AML-193 (cell line): ENCODE results near the gene EBPL.

Experiments used
- DNase-seq, 2 experiments: peaks; one replicate each; lab custom pipeline; 2025; lab: John Stamatoyannopoulos, UW

Gene EBPL

DNA sequence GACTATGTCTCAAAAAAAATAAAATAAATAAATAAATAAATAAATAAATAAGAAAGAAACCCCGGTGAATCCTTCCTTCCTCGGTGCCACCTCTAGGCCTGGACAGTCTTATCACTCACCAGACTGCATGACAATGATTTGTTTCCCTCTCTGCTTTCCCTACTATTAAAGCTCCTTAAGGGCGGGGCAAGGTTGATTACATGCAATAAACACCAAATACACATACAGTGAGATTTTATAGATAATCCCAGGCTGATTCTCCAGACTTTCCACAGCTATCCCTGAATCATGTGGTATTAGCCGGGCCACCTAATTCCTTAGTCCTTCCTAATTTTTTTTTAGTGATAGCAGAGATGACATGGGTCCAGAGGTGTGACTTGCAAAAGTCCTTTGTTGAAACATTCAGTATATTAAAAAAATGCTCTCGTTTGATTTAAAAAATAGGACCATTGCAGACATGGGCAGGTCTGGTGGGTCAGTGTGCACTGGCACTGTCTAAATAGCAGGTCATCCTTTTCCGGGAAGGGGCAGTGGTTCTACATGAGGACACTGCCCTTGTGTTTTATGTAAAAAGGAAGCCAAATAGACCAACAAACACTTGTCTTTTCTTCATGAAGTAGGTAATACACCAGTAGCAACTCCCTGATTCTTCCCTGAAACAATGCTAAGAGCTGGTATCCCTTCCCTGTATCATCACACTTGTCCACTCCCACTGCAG is 14.5 kb downstream of the EBPL start:
- DNase-seq: no peak

DNA sequence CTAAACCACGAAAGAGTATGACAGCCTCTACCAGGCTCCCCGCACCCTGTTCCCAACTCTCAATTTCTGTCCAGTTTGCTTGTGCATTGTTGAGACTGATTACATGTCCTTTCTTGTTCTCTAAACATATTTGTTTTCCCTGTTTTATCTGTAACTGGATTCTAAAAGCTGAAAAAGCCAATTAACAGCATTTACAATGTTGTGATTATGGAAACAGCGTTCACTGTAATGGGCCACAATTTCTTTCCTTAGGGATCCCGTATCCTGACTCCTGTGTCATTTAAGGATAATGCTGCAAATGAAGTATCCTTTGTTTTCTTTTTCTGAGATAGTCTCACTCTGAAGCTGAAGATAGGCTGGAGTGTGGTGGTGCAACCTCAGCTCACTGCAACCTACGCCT is 20.5 kb downstream of the EBPL start:
- no peak for DNase-seq

DNA sequence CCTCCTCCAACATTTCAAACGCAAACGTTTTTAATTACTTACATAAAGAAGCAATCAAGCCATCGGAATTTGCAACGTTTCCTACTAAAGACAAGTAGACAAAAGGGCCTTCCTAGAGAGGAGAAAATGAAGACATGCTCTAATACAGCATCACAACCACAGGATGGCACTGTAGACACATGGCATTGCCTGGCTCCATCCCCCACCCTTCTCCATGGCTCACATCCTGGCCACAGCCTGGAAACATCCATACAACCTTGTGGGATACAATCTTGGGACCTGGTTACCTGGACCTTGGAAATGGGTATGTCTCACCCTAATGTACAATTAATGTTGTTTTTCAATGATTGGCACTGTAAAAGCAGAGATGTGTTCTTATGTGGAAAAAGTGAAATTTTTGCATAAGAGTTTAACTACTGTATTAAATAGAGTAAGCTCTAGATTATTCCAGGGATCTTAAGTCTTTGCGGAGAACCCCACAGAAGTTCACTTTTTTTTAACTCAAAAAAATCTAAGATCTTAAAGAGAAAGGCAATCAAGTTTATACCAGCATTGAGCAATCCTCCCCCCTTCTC is 21.5 kb downstream of the EBPL start:
- DNase-seq: peak; percentile 49 to 77

DNA sequence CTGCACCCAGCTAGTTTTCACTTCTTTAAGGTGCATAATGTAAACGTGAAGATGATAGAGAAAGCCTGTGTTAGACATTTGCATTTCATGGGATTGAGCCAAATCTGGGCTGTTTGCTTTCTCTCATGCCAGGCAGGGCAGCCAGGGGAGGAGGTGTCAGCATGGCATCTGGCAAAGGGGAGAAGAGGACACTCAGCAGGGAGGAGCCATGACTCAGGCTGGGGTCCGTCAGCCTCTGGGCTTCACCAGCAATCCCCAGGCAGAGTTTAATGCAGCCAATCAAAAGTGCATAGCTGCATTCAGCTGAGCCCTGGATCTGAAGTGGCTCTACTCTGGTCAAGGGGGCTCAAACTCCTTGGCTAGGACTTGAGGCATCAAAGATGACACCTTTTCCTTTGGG is 23.5 kb downstream of the EBPL start:
- DNase-seq: no peak

DNA sequence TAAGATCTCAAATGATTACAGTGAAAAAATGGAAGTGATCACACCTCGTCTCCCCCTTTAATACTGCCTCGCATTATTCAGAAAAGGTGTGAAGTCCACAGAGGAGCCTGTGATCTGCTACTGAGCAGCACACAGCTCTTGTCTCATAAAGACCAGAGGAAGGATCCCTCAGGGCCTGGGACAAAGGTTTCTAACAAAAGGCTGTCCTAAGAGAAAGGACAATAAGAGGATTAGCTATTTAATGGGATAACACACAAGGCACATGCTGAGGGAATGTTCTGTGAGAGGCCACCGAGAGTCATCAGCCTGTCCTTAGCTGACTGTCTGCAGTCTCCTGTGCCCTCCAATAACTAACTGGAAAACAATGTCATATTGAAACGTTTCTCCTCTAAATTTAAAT is 26.7 kb downstream of the EBPL start:
- no peak for DNase-seq

DNA sequence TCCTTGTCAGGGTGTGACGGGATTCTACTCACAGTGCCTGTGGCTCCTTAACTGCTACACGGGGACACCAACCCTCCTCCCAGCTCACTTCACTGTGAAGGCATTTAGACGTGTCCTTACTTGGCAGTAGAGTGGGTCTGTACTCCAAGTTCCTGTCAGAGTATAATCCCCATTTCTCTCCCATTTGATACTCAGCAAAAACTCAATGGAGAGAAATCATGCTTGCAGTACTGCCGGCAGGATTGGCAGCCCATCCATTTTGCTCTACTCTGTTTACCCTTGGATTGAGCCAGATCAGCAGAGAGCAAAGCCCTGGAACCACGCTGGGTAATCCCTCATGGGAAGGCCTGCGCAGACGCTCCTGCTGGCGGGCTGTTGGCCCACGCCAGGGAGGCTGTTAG is 34.0 kb downstream of the EBPL start:
- no peak for DNase-seq

DNA sequence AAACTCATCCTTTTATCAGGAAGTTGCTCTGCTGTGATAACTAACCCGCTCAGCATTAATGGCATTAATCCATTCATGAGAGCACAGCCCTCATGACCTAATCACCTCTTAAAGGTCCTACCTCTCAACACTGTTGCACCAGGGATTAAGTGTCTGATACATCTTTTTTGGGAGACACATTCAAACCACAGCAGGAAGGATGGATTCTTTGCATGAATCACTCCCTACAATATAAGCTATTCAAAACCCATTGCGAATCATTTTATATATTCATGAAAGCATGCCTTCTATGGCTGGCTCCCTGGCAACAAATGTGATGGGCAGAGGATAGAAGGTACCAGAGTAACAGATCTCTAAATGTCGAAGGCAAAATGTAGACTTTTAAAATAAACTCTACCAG is 35.4 kb downstream of the EBPL start:
- no peak for DNase-seq

DNA sequence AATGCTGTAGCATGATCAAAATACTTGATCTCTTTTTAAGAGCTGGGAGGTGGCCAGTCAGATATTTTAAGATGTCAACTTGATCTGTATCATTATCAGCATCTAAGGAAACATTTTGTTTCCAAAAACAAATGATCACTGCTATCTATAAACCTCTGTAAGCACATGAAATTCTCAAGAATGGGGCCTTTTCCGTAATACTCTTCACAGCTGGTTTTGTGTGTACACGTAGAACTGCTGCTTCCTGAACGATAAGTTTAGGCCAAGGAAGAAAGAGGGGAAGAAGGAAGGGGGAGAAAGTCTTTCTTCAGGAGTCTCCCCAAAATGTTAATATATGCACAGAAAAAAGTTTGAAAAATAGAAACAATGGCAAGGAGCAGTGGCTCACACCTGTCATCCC is 37.3 kb downstream of the EBPL start:
- DNase-seq: no peak

DNA sequence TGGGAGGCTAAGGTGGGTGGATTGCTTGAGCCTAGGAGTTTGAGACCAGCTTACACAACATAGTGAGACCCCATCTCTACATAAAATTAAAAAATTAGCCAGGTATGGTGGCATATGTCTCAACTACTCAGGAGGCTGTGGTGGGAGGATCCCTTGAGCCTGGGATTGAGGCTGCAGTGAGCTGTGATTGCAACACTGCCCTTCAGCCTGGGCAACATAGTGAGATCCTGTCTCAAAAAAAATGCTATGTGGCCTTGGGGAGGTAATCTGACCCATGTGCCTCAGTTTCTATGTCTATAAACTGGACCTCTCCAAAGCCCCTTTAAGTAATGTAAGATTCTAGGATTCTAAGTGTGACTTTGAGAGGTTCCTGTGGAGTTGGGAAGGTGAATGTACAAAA is 37.8 kb downstream of the EBPL start:
- DNase-seq: no peak

DNA sequence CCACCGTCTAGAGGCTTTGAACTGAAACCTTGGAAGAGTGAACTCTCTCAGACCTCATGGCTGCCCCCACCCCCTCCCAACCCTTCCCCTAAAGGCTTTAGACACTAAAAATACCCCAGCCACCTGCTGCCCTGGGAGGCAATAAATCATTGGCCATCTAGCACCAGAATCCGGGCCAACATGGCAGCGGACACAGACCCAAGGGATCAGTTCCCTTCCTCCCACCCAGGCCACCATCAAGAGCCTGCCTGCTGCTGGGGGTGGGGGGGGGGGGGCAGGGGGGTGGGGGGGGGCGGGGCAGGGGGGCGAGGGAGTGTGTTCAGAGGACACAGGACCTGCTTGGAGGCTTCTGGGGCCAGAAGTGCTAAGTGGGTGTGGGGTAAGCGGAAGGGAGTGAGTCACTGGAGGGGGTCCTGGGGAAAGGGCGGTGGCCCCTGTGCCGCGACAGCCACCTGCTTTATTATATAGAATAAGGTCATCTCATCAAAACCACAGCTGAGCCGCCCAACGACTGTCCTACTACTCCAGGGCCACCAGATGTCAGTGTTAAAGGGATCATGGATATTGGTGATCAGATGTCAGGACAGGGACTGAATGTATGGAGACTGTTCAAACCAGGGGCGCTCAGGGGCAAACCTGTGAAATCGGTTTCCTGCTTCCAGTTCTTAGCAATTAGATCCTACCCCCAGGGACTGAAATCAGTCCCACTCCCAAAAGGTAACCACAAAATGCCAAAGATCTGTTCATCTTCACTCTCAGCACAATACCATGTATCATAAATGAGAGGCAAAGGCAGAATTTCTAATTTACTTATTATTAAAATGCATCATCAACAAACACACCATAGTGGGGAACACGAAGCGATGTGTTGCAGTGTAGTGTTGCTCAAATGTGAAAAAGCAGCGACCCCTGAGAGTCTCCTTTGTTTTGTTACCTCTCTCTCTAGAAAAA is 38.7 kb downstream of the EBPL start:
- DNase-seq: peak; percentile 74 to 76

DNA sequence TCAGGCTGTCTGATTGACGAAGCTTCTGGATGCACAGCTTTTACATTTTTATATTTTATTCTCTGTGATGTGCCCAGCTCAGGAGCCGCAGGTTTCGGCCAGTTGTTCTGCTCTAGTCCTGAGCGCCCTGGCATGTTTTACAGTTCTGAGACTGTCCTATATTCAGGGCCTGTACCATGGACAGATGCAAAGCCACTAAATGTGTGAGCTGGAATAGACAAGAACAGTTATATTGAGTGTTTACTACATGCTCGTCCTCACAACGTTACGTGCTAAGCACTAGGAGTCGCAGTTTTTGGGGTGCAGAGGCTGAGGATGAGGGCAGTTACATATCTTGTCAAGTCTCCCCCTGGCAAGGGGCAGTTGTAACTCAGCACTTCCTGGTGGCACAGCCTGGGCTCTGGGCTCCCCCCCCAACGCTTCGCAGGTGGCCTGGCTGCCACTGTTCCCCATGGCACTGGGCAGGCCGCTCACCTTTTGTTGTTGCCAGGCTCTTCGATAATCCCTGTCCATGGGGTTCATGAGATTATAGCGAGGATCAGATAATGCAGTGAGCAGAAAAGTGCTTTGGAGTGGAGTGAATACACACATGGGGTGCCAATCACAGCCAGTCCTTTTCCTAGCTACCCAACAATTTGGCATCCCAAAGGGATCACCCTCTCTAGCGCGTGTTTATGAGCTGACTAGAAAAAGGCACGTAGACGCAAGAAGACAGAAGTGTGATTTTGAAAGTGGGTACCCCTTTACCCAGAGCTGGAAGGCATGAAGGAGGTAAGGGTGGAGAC is 39.5 kb downstream of the EBPL start:
- DNase-seq: no peak

DNA sequence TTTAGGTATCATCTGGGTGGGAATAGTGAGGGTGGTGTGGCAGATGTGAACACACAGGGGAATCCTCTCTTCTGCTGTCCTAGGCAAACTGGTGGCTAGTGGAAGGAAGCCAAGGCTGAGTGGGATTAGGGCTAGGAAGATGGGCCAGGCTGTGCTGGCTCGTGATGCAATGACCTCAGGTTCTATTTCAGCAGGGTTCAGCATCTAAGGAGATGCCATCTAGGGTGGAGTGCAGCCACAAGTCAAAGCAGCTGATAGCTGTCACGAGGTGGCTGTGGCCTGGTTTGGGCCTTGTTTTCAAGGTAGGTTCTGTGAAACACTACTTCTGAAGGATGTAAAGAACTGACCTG is 41.3 kb downstream of the EBPL start:
- no peak for DNase-seq

DNA sequence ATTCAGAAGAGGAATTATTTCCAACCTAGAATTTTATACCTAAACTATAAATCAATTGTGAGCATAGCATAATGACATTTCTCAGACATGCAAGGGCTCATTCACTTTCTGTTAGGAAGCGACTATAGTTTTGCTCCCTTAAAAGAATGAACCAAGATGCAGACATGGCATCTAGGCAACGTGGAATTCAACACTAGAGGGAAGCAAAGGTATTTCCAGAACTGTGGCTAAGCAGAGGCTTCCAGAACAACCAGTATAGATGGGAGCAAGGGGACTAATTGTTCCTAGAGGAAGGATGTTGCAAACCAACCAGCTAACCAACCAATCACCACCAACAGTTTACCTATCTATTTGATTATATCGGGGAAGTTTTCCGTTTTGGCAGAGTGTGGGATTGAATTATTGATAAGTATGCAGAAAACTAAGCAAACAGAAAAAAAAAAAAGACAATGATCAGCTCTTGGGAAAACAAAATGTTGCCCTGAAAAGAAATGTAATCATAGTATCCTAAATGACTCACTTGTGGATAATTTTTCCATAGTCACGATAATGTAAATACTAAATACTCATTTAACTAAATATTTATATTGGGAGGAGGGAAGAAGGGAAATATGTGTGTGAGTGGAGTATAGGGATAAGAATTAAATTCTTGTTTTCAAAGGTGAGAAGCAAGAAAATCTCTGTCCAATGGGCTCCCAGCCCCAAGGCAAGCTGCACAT is 41.9 kb downstream of the EBPL start:
- no peak for DNase-seq

DNA sequence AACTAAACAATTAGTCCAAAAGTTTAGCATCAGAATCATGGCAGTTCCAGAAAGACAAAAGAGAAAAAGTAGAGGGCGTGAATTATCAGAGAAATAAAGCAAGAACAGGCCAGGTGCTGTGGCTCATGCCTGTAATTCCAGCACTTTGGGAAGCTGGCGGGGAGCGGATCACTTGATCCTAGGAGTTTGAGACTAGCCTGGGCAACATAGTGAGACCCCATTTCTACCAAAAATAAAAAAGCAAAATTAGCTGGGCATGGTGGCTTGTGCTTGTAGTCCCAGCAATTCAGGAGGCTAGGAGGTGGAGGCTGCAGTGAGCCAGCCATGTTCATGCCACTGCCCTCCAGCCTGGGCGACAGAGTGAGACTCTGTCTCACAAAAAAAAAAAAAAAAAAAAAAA is 44.6 kb downstream of the EBPL start:
- no peak for DNase-seq

DNA sequence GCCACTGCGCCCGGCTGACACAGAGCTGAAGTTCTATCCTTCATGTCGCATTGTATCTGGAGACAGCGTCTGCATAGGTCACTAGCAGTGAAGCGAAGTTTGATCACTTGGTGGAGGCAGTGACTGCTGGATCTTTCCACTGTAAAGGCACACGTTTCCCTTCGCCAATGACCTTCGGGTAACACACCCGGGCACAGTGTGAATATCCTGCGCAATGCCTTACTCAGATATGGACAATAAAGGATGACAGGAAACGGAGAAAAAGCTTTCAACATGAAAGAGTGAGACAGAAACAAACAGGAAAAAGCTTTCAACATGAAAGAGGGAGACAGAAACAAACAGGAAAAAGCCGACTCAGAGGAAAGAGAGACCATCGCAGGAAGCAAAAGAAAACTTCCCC is 45.8 kb downstream of the EBPL start:
- DNase-seq: no peak

DNA sequence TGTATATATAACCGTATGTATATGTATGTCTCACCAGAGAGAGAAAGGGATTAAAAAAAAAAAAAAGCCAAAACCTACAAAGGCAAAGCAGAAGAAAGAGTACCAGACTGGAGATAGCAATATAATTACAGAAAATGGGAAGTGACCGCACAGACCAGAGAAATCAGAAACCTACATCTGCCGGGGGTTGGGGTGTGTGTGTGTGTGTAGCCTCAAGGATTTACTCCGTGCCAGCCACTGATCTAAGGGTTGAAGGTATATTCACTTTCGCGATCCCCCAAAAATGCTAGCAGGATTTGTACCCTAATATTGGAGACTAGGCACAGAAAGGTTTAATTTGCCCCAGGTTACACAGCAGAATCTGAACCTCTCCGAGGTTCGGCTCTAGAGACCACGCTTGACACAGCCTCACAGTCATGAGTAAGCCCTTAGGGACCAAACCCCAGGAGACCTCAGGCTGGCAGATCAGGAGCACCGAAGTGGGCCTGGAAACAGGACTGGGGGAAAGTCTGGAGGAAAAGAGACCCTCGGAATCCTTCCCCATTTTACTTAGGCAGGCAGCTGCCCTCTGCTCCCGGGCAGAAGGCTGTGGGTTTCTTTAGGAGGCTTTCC is 48.1 kb downstream of the EBPL start:
- DNase-seq: peak; percentile 75 to 81

DNA sequence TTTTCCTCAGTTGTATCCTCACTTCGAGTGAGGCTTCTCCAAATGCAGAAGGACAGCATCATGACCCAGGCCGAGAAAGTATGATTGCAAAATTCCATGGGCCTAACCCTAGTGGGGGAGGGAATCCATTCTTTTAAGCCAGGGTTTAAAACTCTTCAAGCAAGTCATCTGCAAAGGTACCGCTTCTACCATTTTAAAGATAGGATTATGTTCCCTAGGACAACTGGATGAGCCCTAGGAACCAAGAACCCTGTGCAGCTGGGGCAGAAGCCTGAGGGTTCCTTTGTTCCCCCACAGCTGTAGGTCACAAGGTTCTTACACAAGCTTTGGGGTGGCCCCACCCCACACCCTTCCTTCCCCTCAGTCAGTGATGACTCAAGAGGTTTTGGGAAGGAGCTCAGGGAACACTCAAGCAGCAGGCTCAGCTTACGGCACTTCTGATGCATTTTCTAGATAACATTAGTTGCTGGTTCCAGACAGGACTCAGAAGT is 49.4 kb downstream of the EBPL start:
- peak; percentile 94 to 97 for DNase-seq

DNA sequence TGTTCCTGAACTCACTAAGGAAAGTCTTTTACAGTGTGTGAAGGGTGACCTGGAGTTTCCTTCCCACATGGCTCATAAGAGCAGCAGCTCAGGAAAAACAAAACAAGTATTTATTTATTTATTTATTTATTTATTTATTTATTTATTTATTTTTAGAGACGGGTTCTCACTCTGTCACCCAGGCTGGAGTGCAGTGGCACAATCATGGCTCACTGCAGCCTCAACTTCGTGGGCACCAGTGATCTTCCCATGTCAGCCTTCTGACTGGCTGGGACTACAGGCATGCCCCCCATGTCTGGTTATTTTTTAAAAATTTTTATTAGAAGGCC is 52.6 kb downstream of the EBPL start:
- DNase-seq: no peak

DNA sequence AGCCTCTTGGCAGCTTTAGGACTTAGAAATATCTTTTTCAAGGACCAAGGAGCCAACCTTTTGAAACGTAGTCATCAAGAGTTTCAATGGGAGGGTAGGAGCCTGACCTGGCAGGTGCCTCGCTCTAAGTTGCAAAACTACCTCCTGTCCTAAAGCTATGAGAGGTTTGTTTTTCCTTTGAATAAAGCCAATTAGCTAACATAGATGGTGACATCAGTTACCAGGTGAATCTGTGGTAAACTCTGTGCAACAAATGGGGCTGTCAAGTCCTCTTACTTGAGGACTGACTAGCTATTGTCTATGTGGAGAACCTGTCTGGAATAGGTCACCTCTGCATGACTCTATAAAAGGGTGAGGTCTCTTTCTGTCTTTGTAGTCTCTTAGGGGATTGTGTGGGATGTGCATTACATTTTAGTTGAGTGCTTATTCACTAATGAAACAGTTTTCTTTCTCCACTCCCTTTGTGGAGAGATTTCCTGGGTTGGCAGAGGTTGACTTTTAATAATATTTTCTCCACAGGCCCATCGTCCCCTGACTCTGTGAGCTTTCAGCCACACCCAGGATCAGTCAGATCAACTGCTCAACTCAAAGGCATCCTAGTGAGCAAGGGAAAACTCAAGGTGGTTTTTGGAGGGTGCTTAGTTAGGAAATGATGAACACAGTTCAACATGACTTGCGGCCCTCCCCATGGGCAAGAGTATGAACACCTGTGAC is 53.1 kb downstream of the EBPL start:
- DNase-seq: no peak

DNA sequence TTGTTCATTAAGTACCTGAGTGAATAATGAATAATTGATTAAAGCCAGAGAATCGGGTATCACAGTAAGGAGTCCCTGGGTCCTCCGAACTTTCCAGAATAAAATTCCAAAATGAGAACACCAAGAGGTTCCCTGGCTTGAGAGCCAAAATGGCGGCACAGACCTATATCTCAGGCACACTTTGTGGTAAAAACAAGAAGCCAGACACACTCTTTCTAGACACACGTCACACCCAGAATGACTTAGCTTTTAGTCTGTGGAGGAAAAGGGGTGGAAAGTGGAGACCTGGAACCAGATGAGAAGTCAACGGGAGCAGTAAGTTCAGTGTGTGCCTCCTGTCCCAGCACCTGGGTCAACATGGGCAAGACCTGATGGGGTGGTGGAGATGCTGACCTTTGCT is 54.6 kb downstream of the EBPL start:
- DNase-seq: no peak
